Gastrocnemius medialis (tissue), 4 donors: Measurements from ENCODE around the gene OSBPL10. TPM values are rescaled to one million over a fixed set of nuclear protein-coding genes. Genes with fewer than 3 reads are reported as not detected.

Source experiments
- ATAC-seq, 2 donors: fragments of 150-250 bp; one replicate each; pipeline ENCODE4 v1.9.1; 2016
- DNase-seq, 2 donors: peaks; one replicate each; pipeline ENCODE4 v3.0.0-alpha.2; 2019
- H3K27ac ChIP-seq, 4 donors: fragments of 200-600 bp; sonication (generic); 1 replicate in 1 of 4; 2 replicates in 3 of 4; pipeline ENCODE4 v1.5.1; 2016 to 2018; ENCODE audit warnings: mild to moderate bottlenecking in 2 of 4, moderate library complexity in 1 of 4
- H3K27me3 ChIP-seq, 3 donors: fragments of 200-600 bp; sonication (generic) in 2 of 3; 1 replicate in 1 of 3; 2 replicates in 2 of 3; pipeline versions ENCODE4 v1.5.1 to v1.6.0; 2016 to 2019; ENCODE audit warnings: mild to moderate bottlenecking in 1 of 3, moderate library complexity in 1 of 3
- H3K36me3 ChIP-seq, 2 donors: fragments of 200-600 bp; sonication (generic) in 1 of 2; one replicate each; pipeline ENCODE4 v1.5.1; 2017 to 2018
- H3K4me1 ChIP-seq, 2 donors: fragments of 200-600 bp; sonication (generic) in 1 of 2; one replicate each; pipeline ENCODE4 v1.5.1; 2016 to 2017; ENCODE audit warnings: mild to moderate bottlenecking in 2 of 2
- H3K4me3 ChIP-seq, 4 donors: fragments of 200-600 bp; sonication (generic) in 3 of 4; 1 replicate in 1 of 4; 2 replicates in 3 of 4; pipeline ENCODE4 v1.5.1; 2016 to 2019; ENCODE audit warnings: mild to moderate bottlenecking in 2 of 4
- H3K9me3 ChIP-seq, 3 donors: fragments of 200-600 bp; sonication (generic) in 2 of 3; 1 replicate in 1 of 3; 2 replicates in 2 of 3; pipeline ENCODE4 v1.5.1; 2016 to 2019
- POLR2A ChIP-seq, 2 donors: fragments of 450-650 bp; IDR thresholded peaks; one replicate each; pipeline ENCODE4 v1.6.1; 2017; ENCODE audit warnings: antibody characterized with exemption in 2 of 2, mild to moderate bottlenecking in 2 of 2, moderate library complexity in 2 of 2
- in situ Hi-C, 4 donors: fragments of 200-750 bp; cut with MboI; loops; one replicate each; pipeline versions ENCODE4 v1.15.0 to v1.8.0; 2017; ENCODE audit warnings: low sequenced_read_pairs in 4 of 4
- intact Hi-C: fragments of 100-400 bp; cut with DNase I; formaldehyde crosslinking; loops from one replicate; pipeline ENCODE4 v1.15.1; 2023; ENCODE audit warnings: low total_unique reads
- total RNA-seq, 4 donors: library from RNA; depleted of rRNA; stranded (reverse); fragments of >200 nt; gene quantifications; one replicate each; pipeline versions ENCODE4 v1.1.0 to v1.2.3, GENCODE V29; 2016
- TF ChIP-seq, protein P1 (sequence below), 5 experiments: fragments of 450-650 bp in 3 of 5; fragments of 200-600 bp in 2 of 5; sonication (generic) in 2 of 5; IDR thresholded peaks in 4 of 5; conservative IDR thresholded peaks in 1 of 5; 1 replicate in 4 of 5; 2 replicates in 1 of 5; pipeline ENCODE4 v1.5.1; 2016 to 2019; ENCODE audit warnings: antibody characterized with exemption in 5 of 5, mild to moderate bottlenecking in 3 of 5, moderate library complexity in 3 of 5

The OSBPL10 gene
- total RNA-seq, 4 donors from 2014 or later: 1.4 to 7.0 (median 3.8) TPM

DNA sequence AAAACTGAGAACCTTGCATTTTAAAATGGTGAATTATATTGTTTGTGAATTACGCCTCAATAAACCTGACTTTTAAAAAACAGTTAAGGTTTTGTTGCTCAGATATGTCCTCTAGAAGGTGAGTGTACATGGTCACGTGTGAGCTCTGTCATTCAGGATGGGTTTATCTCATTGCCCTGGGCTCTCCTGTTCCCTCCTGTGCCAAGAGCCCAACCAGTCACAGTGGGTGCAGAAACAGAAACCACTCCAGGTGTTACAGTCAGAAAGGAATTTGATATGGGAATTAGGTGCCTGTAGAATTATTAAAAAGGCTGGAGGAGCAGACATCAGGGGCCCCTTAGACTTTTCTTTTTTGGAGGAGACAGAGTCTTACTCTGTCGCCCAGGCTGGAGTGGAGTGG is 252.0 kb downstream of the OSBPL10 start:
- ATAC-seq: no peak
- H3K4me3 ChIP-seq: no peak overlapping the region
- DNase-seq: no peak
- TF ChIP-seq POLR2A (IDR thresholded peaks at IDR 0.05): no peak
- TF ChIP-seq, protein P1, sequence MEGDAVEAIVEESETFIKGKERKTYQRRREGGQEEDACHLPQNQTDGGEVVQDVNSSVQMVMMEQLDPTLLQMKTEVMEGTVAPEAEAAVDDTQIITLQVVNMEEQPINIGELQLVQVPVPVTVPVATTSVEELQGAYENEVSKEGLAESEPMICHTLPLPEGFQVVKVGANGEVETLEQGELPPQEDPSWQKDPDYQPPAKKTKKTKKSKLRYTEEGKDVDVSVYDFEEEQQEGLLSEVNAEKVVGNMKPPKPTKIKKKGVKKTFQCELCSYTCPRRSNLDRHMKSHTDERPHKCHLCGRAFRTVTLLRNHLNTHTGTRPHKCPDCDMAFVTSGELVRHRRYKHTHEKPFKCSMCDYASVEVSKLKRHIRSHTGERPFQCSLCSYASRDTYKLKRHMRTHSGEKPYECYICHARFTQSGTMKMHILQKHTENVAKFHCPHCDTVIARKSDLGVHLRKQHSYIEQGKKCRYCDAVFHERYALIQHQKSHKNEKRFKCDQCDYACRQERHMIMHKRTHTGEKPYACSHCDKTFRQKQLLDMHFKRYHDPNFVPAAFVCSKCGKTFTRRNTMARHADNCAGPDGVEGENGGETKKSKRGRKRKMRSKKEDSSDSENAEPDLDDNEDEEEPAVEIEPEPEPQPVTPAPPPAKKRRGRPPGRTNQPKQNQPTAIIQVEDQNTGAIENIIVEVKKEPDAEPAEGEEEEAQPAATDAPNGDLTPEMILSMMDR (IDR thresholded peaks at IDR 0.05 in 4 of 5, conservative IDR thresholded peaks at IDR 0.05 in 1 of 5): no peak
- no peaks in the 10 kb centered on the region for H3K36me3 ChIP-seq
- no peaks in the 10 kb centered on the region for H3K9me3 ChIP-seq
- H3K27me3 ChIP-seq: no peaks in the 10 kb centered on the region
- in situ Hi-C loops: no loop called here
- H3K27ac ChIP-seq: no peak overlapping the region
- intact Hi-C loops: no loop called here
- H3K4me1 ChIP-seq: peaks cover 0 to 8% of the 10 kb centered on the region in 2 donors

DNA sequence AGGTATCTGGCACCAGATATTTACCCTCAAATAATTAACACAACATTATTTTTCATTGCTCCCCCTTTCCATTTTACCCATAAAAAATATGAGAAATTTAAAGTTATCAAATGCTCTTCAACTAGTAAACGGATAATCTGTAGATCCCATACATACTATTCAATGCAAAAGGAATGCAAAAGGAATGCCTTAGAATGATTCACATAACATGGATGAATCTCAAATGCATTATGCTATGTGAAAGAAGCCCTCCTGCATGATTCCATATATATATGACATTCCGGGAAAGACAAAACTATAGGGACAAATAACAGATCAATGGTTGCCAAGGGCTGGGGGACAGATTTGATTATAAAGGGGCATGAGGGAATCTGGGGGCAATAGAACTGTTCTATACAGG is 252.7 kb downstream of the OSBPL10 start:
- no peak overlapping the region for H3K27ac ChIP-seq
- in situ Hi-C loops: no loop called here

DNA sequence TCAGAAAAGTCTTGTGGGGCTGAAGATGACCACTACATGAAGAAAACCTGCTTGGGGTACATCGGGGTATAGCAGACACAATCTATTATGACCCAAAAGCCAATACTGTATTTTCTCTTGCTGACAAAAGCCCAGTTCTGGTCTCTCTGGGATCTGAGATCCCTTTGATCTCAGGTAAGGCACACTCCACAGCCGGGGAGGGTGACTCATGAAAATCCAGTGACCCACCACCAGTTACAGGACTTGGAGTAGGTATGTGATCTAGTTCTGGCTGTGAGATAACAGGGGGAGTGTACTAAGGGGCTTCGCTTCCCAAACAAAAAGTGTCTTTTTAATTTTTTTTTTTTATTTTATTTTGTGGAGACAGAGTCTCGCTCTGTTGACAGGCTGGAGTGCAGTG is 255.1 kb downstream of the OSBPL10 start:
- intact Hi-C loops (no loop called here), in situ Hi-C loops (no loop called here)
- no peak overlapping the region for H3K4me3 ChIP-seq
- no peak overlapping the region for H3K27ac ChIP-seq
- no peaks in the 10 kb centered on the region for H3K36me3 ChIP-seq
- no peak for DNase-seq
- no peaks in the 10 kb centered on the region for H3K4me1 ChIP-seq
- no peak for ATAC-seq
- H3K27me3 ChIP-seq: no peaks in the 10 kb centered on the region
- no peaks in the 10 kb centered on the region for H3K9me3 ChIP-seq
- TF ChIP-seq, protein P1 (IDR thresholded peaks at IDR 0.05 in 4 of 5, conservative IDR thresholded peaks at IDR 0.05 in 1 of 5): no peak
- TF ChIP-seq POLR2A (IDR thresholded peaks at IDR 0.05): no peak

More for the DNA sequence above, 252.7 kb downstream of the OSBPL10 start:
- H3K27me3 ChIP-seq: no peaks in the 10 kb centered on the region
- intact Hi-C loops: no loop called here
- no peaks in the 10 kb centered on the region for H3K9me3 ChIP-seq
- TF ChIP-seq, protein P1 (IDR thresholded peaks at IDR 0.05 in 4 of 5, conservative IDR thresholded peaks at IDR 0.05 in 1 of 5): no peak
- TF ChIP-seq POLR2A (IDR thresholded peaks at IDR 0.05): no peak
- no peak for ATAC-seq
- no peak for DNase-seq
- peaks cover 0 to 8% of the 10 kb centered on the region in 2 donors for H3K4me1 ChIP-seq
- H3K36me3 ChIP-seq: no peaks in the 10 kb centered on the region
- no peak overlapping the region for H3K4me3 ChIP-seq

DNA sequence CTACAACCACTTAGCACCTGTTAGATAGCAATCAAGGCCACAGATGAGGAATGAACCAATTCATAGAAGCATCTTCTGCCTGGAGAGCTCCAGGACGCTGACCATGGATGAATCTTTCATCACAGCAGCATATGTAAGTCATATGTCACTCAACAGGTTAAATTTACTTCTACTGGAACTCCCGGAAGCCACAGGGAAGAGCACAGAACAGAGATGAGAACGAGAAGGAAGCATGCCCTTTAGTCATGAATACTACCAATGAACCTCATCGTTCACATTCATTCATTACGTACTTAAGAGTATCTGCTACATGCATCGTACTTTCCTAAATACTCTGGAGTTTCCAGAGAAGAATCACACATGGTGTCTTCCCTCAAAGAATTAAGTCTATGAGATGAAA is 255.5 kb downstream of the OSBPL10 start:
- Histone ChIP-seq H3K36me3 (no peaks in the 10 kb centered on the region), H3K9me3 (no peaks in the 10 kb centered on the region), H3K4me3 (no peak overlapping the region), H3K27me3 (no peaks in the 10 kb centered on the region), H3K27ac (no peak overlapping the region), H3K4me1 (no peaks in the 10 kb centered on the region)
- ATAC-seq: no peak
- no peak for TF ChIP-seq POLR2A (IDR thresholded peaks at IDR 0.05)
- TF ChIP-seq, protein P1 (IDR thresholded peaks at IDR 0.05 in 4 of 5, conservative IDR thresholded peaks at IDR 0.05 in 1 of 5): no peak
- in situ Hi-C loops: no loop called here
- no peak for DNase-seq
- intact Hi-C loops: no loop called here

DNA sequence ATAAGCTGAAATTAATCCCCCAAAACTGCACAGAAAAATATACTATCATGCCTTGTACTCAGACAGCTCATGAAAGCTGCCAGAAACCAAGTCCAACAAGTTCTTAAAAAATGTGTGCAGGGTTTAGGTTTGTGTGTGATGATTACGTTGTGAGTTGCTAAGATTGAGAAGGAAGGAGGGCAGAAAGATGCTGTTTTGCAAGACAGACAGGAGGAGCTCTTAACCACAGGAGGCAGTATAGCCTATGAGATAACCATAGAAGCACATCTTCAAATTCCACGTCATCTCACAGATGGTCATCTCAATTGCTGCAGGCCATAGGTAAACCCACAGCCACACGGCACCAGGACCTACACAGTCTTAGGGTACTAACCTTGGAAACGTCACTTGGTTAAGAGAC is 256.4 kb downstream of the OSBPL10 start:
- DNase-seq (no peak), ATAC-seq (no peak)
- Histone ChIP-seq H3K27ac (no peak overlapping the region), H3K36me3 (no peaks in the 10 kb centered on the region), H3K4me3 (no peak overlapping the region), H3K9me3 (no peaks in the 10 kb centered on the region), H3K27me3 (no peaks in the 10 kb centered on the region), H3K4me1 (no peaks in the 10 kb centered on the region)
- TF ChIP-seq POLR2A (IDR thresholded peaks at IDR 0.05): no peak
- TF ChIP-seq, protein P1 (IDR thresholded peaks at IDR 0.05 in 4 of 5, conservative IDR thresholded peaks at IDR 0.05 in 1 of 5): no peak
- intact Hi-C loops (no loop called here), in situ Hi-C loops (no loop called here)
